GM12878 (cell line): ENCODE results near the gene PTPN20. TPM values are rescaled to one million over a fixed set of nuclear protein-coding genes. Genes with fewer than 3 reads are reported as not detected.

Experiments
- ATAC-seq: fragments of 200-7000 bp; cut with Tn5 transposase; 3 replicates; pipeline ENCODE4 v1.9.1; 2020; ENCODE audit warnings: mild to moderate bottlenecking, moderate library complexity
- BruUV-seq: library from RNA; stranded (reverse); fragments of 400-500 nt; replicated peaks from 2 replicates; lab custom pipeline; 2021; lab: Mats Ljungman, UMichigan
- CTCF ChIA-PET: fragments of 300-600 bp; sonication (Branson Sonifier 250); formaldehyde crosslinking; extraction: SDS; loops from one replicate; lab custom pipeline; 2021; ENCODE audit warnings: inconsistent platforms; lab: Yijun Ruan, JAX
- POLR2A ChIA-PET: fragments of 350-600 bp; formaldehyde crosslinking; extraction: SDS; loops from one replicate; lab custom pipeline; 2021; ENCODE audit warnings: inconsistent platforms; lab: Charles Lee
- RAD21 ChIA-PET: fragments of 300-600 bp; sonication (Branson Sonifier 250); formaldehyde crosslinking; loops from one replicate; lab custom pipeline; 2023; ENCODE audit warnings: antibody characterized with exemption; ENCODE audit not compliant: unreplicated experiment; lab: Charles Lee
- SMC1A ChIA-PET: fragments of 300-600 bp; sonication (Branson Sonifier 250); formaldehyde crosslinking; loops from one replicate; lab custom pipeline; 2023; ENCODE audit not compliant: unreplicated experiment, uncharacterized antibody; lab: Charles Lee
- DNase-seq: peaks from one replicate; pipeline ENCODE4 v3.0.0-alpha.2; 2011; ENCODE audit warnings: low read depth, low spot score
- FAIRE-seq: peaks from 3 replicates; lab custom pipeline; 2011; peaks lifted over from hg19 to GRCh38; lab: Jason Lieb, UNC
- H2AFZ ChIP-seq: 2 replicates; pipeline ENCODE4 v1.6.0; 2011; ENCODE audit warnings: low read depth, low read length, control low read depth; ENCODE audit not compliant: control insufficient read depth
- H3K27ac ChIP-seq: 2 replicates; pipeline ENCODE4 v1.5.1; 2011; ENCODE audit warnings: control low read depth; ENCODE audit not compliant: control insufficient read depth, insufficient read depth
- H3K27me3 ChIP-seq, 2 experiments: replicated peaks in 1 of 2; 2 replicates each; pipeline versions ENCODE4 v1.6.0 to v1.6.1; 2011; ENCODE audit warnings: low read length in 1 of 2; ENCODE audit not compliant: control insufficient read depth in 2 of 2, insufficient read depth in 2 of 2
- H3K36me3 ChIP-seq, 2 experiments: 2 replicates each; pipeline ENCODE4 v1.5.1; 2011; ENCODE audit warnings: low read length in 1 of 2; ENCODE audit not compliant: control insufficient read depth in 2 of 2, insufficient read depth in 2 of 2
- H3K4me1 ChIP-seq: 2 replicates; pipeline ENCODE4 v1.6.1; 2011; ENCODE audit warnings: mild to moderate bottlenecking, low read length, moderate library complexity, mixed read lengths; ENCODE audit not compliant: control insufficient read depth, insufficient read depth
- H3K4me2 ChIP-seq: 2 replicates; pipeline ENCODE4 v1.6.0; 2011; ENCODE audit warnings: control low read depth; ENCODE audit not compliant: control insufficient read depth, insufficient read depth
- H3K4me3 ChIP-seq: fragments of 200-600 bp; sonication (generic); 2 replicates; pipeline ENCODE4 v1.5.1; 2016
- H3K79me2 ChIP-seq: 2 replicates; pipeline ENCODE4 v1.6.0; 2011; ENCODE audit warnings: low read length; ENCODE audit not compliant: control insufficient read depth, insufficient read depth
- H3K9ac ChIP-seq: 2 replicates; pipeline ENCODE4 v1.8.0; 2011; ENCODE audit warnings: low read length, control low read depth, mixed read lengths; ENCODE audit not compliant: control insufficient read depth, insufficient read depth
- H3K9me3 ChIP-seq: replicated peaks from 3 replicates; pipeline ENCODE4 v1.5.1; 2011; ENCODE audit warnings: mild to moderate bottlenecking, low read length; ENCODE audit not compliant: control insufficient read depth, insufficient read depth
- H4K20me1 ChIP-seq: 2 replicates; pipeline ENCODE4 v1.6.0; 2011; ENCODE audit not compliant: control insufficient read depth, insufficient read depth
- ASH2L ChIP-seq: fragments of 300-600, 200-600 bp; sonication (generic); IDR thresholded peaks from 2 replicates; pipeline ENCODE4 v1.6.1; 2017; ENCODE audit warnings: low read depth, mild to moderate bottlenecking, borderline replicate concordance
- CBX3 ChIP-seq: fragments of 200-600 bp; sonication (generic); IDR thresholded peaks from 2 replicates; pipeline ENCODE4 v1.6.1; 2016; ENCODE audit warnings: low read depth, borderline replicate concordance
- CBX5 ChIP-seq: sonication (generic); IDR thresholded peaks from 2 replicates; pipeline ENCODE4 v1.6.1; 2016; ENCODE audit warnings: low read depth, moderate library complexity, mild to moderate bottlenecking, inconsistent platforms
- CTCF ChIP-seq, 3 experiments: IDR thresholded peaks in 2 of 3; conservative IDR thresholded peaks in 1 of 3; 2 replicates each; pipeline ENCODE4 v1.5.1; 2011; ENCODE audit warnings: low read depth in 3 of 3, low read length in 3 of 3, mild to moderate bottlenecking in 3 of 3, control low read depth in 2 of 3, moderate library complexity in 2 of 3, inconsistent platforms in 1 of 3, mixed read lengths in 1 of 3; ENCODE audit not compliant: control insufficient read depth in 2 of 3, insufficient read depth in 1 of 3; ENCODE audit errors: extremely low read depth in 1 of 3
- E2F4 ChIP-seq: IDR thresholded peaks from 2 replicates; pipeline ENCODE4 v1.6.1; 2012; ENCODE audit warnings: low read depth, low read length, improper control_type of control experiment
- ELK1 ChIP-seq: IDR thresholded peaks from 2 replicates; pipeline ENCODE4 v1.6.1; 2012; ENCODE audit warnings: low read depth, low read length, improper control_type of control experiment
- LARP7 ChIP-seq: fragments of 450-650 bp; IDR thresholded peaks from 2 replicates; pipeline ENCODE4 v1.6.1; 2017; ENCODE audit warnings: mild to moderate bottlenecking
- MEF2B ChIP-seq: fragments of 450-650 bp; IDR thresholded peaks from 2 replicates; pipeline ENCODE4 v1.6.1; 2018; ENCODE audit warnings: mild to moderate bottlenecking, moderate library complexity; ENCODE audit not compliant: partially characterized antibody, poor library complexity, severe bottlenecking
- PML ChIP-seq: IDR thresholded peaks from 2 replicates; pipeline ENCODE4 v1.6.1; 2012; ENCODE audit warnings: low read length, inconsistent platforms
- RAD51 ChIP-seq: fragments of 450-650 bp; IDR thresholded peaks from 2 replicates; pipeline ENCODE4 v1.6.1; 2016; ENCODE audit warnings: moderate library complexity, mild to moderate bottlenecking, inconsistent platforms
- RCOR1 ChIP-seq: conservative IDR thresholded peaks from 2 replicates; pipeline ENCODE4 v1.6.1; 2012; ENCODE audit warnings: low read depth, low read length, improper control_type of control experiment
- SMAD1 ChIP-seq: fragments of 450-650 bp; IDR thresholded peaks from 2 replicates; pipeline ENCODE4 v1.6.1; 2018; ENCODE audit warnings: mild to moderate bottlenecking, low read depth; ENCODE audit not compliant: partially characterized antibody
- SP1 ChIP-seq: IDR thresholded peaks from one replicate; pipeline ENCODE4 v1.6.1; 2011; ENCODE audit warnings: low read depth, low read length
- SREBF1 ChIP-seq: IDR thresholded peaks from 2 replicates; pipeline ENCODE4 v1.6.1; 2012; ENCODE audit warnings: mild to moderate bottlenecking, low read length
- TCF12 ChIP-seq: IDR thresholded peaks from 2 replicates; pipeline ENCODE4 v1.6.1; 2011; ENCODE audit warnings: low read depth, mild to moderate bottlenecking, low read length
- ZNF592 ChIP-seq: fragments of 450-650 bp; IDR thresholded peaks from 2 replicates; pipeline ENCODE4 v1.6.1; 2017; ENCODE audit warnings: mild to moderate bottlenecking, moderate library complexity
- WGBS: methylation state at CpG from one replicate; pipeline ENCODE4 v1.1.6; 2016; ENCODE audit warnings: low lambda C conversion rate; ENCODE audit not compliant: insufficient replicate concordance, insufficient coverage; ENCODE audit errors: missing lambda C conversion rate; 5-methylcytosine and 5-hydroxymethylcytosine counted together
- in situ Hi-C: fragments of 300-500 bp; cut with MboI; formaldehyde crosslinking; loops from 9 replicates; pipeline ENCODE4 v1.14.3; 2018; ENCODE audit warnings: mixed read lengths
- intact Hi-C: fragments of 100-400 bp; cut with micrococcal nuclease; formaldehyde crosslinking; loops from one replicate; pipeline ENCODE4 v1.14.2; 2022; ENCODE audit not compliant: unreplicated experiment
- polyA plus RNA-seq, 11 experiments: library from polyadenylated mRNA; depleted of rRNA in 4 of 11; unstranded in 6 of 11; stranded (reverse) in 5 of 11; fragments of >200 nt; fragmentation: Nextera tagmentation in 4 of 11; fragmentation: Illumina TruSeq in 1 of 11; extraction: Ambion mirVana in 4 of 11; extraction: Trizol in 1 of 11; gene quantifications; 1 replicate in 1 of 11; 2 replicates in 10 of 11; pipeline versions ENCODE4 v1.2.1 to v1.2.3, GENCODE V29; 2011 to 2016; ENCODE audit warnings: inconsistent platforms in 2 of 11, missing spikeins in 2 of 11, low read depth in 1 of 11
- total RNA-seq, 4 experiments: library from RNA; depleted of rRNA in 3 of 4; stranded (reverse); fragments of >200 nt in 3 of 4; fragmentation: Illumina TruSeq in 1 of 4; extraction: Trizol in 1 of 4; gene quantifications; 2 replicates each; pipeline versions ENCODE4 v1.2.1 to v1.2.3, GENCODE V29; 2013 to 2021

PTPN20 gene
- total and polyA plus RNA-seq, 10 of the 15 experiments (the other 5 are each of a cell fraction or from before 2014, with no cell fraction given): 0.04 to 3.4 (median 0.10) TPM; not detected in 4

GRCh38 chr10:47033541-47034270 is 122.5 kb downstream of the PTPN20 start:
- Histone ChIP-seq H3K27ac (no peak overlapping the region), H3K4me1 (no peaks in the 10 kb centered on the region), H3K79me2 (no peaks in the 10 kb centered on the region), H2AFZ (no peak overlapping the region), H4K20me1 (no peaks in the 10 kb centered on the region), H3K36me3 (no peaks in the 10 kb centered on the region), H3K4me2 (no peak overlapping the region), H3K4me3 (no peak overlapping the region), H3K27me3 (no peaks in the 10 kb centered on the region; a peak in 1 of 4 replicates), H3K9me3 (no peaks in the 10 kb centered on the region), H3K9ac (no peak overlapping the region)
- no peak for ATAC-seq
- WGBS: 58% methylated on average over 13 of the region's 13 CpGs
- no peak for FAIRE-seq
- CTCF ChIA-PET: interaction anchor here (1.3 to 2.3 kb wide), 2 partner anchors 14 to 278 kb away, joined by 5 read pairs; no protein-coding TSS in a partner anchor
- SMC1A ChIA-PET: no interaction called here
- DNase-seq: no peak
- BruUV-seq: no TSS peak
- in situ Hi-C loops (no loop called here), intact Hi-C loops (no loop called here)
- RAD21 ChIA-PET: no interaction called here
- POLR2A ChIA-PET: interaction anchor here (0.7 kb wide), 1 partner anchor 325 kb away, joined by 5 read pairs; no protein-coding TSS in a partner anchor
- TF ChIP-seq E2F4 (no peak), RAD51 (no peak), ZNF592 (no peak), PML (no peak), SP1 (no peak), CBX5 (no peak), RCOR1 (no peak), SREBF1 (no peak), LARP7 (no peak), SMAD1 (no peak), TCF12 (no peak), ASH2L (no peak), CBX3 (no peak), MEF2B (no peak), CTCF (IDR thresholded peaks at IDR 0.05 in 2 of 3, conservative IDR thresholded peaks at IDR 0.05 in 1 of 3; ENCODE audit: control insufficient read depth in 2 of 3, extremely low read depth in 1 of 3, insufficient read depth in 1 of 3, low read depth in 3 of 3, low read length in 3 of 3) (no peak), ELK1 (no peak)
